Activated B cell treated with CpG ODN at 0.5 μM for 24 hours (primary cell): ENCODE results near the gene CCHCR1. TPM values are rescaled to one million over a fixed set of nuclear protein-coding genes. Genes with fewer than 3 reads are reported as not detected.

ENCODE experiments used
- ATAC-seq: fragments of 200-7000 bp; cut with Tn5 transposase; one replicate; pipeline ENCODE4 v1.10.0; 2021; ENCODE audit warnings: low read depth, mild to moderate bottlenecking, moderate library complexity
- CTCF ChIA-PET: fragments of 350-600 bp; sonication (Branson Sonifier 250); formaldehyde crosslinking; loops from one replicate; lab custom pipeline; 2021; ENCODE audit warnings: antibody characterized with exemption; lab: Charles Lee
- POLR2A ChIA-PET: fragments of 350-600 bp; sonication (Branson Sonifier 250); formaldehyde crosslinking; loops from one replicate; lab custom pipeline; 2021; ENCODE audit warnings: antibody characterized with exemption; lab: Charles Lee
- DNase-seq: peaks from one replicate; pipeline ENCODE4 v3.0.0; 2022
- H3K27ac Mint-ChIP-seq: one replicate; pipeline ENCODE4 v1.8.0; 2020; ENCODE audit warnings: mixed read lengths
- H3K27me3 Mint-ChIP-seq: one replicate; pipeline ENCODE4 v1.8.0; 2021; ENCODE audit warnings: mixed read lengths
- H3K36me3 Mint-ChIP-seq: one replicate; pipeline ENCODE4 v1.8.0; 2021; ENCODE audit warnings: low read depth, mixed read lengths
- H3K4me1 Mint-ChIP-seq: one replicate; pipeline ENCODE4 v1.8.0; 2021; ENCODE audit warnings: mixed read lengths
- H3K4me3 Mint-ChIP-seq: one replicate; pipeline ENCODE4 v1.8.0; 2020; ENCODE audit warnings: mild to moderate bottlenecking, mixed read lengths
- H3K9me3 Mint-ChIP-seq: one replicate; pipeline ENCODE4 v1.8.0; 2020; ENCODE audit warnings: mixed read lengths
- intact Hi-C: fragments of 100-400 bp; cut with micrococcal nuclease; formaldehyde crosslinking; loops from one replicate; pipeline ENCODE4 v1.15.1; 2024
- total RNA-seq: library from RNA; stranded (reverse); gene quantifications from 2 replicates; pipeline ENCODE4 v1.2.3, GENCODE V29; 2022
- TF ChIP-seq, protein P1 (sequence below): fragments of 200-600 bp; IDR thresholded peaks from one replicate; pipeline ENCODE4 v1.8.0; 2022; ENCODE audit warnings: antibody characterized with exemption, mild to moderate bottlenecking

The CCHCR1 gene
- total RNA-seq, 1 donor from 2014 or later: 37.6 TPM

DNA sequence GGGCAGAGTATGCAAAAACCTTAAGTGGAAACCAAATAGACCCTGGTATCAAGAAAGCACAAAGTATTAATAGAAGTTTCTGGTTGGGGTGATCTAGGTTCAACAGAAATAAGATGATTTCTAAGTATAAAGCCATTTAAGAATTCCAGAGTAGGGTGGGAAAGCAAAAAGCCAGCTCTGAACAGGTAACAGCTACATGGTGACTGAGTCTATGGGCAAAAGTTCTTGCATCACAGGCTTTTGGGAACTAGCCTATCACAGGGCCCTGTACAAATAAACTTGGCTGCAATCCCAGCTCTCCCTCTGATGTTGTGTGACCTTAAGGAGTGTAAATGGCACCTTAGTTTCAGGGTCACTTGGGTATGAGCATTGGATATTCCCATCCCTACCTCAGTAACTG is 6.3 kb upstream of the CCHCR1 start:
- Mint-ChIP-seq H3K9me3 (no peaks in the 10 kb centered on the region), H3K36me3 (peaks cover 6% of the 10 kb centered on the region), H3K27ac (peak overlapping the region; percentile 59), H3K4me3 (no peak overlapping the region), H3K27me3 (no peaks in the 10 kb centered on the region), H3K4me1 (peaks cover 34% of the 10 kb centered on the region)
- TF ChIP-seq, protein P1, sequence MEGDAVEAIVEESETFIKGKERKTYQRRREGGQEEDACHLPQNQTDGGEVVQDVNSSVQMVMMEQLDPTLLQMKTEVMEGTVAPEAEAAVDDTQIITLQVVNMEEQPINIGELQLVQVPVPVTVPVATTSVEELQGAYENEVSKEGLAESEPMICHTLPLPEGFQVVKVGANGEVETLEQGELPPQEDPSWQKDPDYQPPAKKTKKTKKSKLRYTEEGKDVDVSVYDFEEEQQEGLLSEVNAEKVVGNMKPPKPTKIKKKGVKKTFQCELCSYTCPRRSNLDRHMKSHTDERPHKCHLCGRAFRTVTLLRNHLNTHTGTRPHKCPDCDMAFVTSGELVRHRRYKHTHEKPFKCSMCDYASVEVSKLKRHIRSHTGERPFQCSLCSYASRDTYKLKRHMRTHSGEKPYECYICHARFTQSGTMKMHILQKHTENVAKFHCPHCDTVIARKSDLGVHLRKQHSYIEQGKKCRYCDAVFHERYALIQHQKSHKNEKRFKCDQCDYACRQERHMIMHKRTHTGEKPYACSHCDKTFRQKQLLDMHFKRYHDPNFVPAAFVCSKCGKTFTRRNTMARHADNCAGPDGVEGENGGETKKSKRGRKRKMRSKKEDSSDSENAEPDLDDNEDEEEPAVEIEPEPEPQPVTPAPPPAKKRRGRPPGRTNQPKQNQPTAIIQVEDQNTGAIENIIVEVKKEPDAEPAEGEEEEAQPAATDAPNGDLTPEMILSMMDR: no peak
- ChIA-PET CTCF (interaction anchor here (2.2 kb wide), 1 partner anchor 28 kb away, joined by 6 read pairs; no protein-coding TSS in a partner anchor), POLR2A (interaction anchor here (0.6 to 1.2 kb wide), 3 partner anchors 24 to 549 kb away, joined by 4 to 6 read pairs (median 4); no protein-coding TSS in a partner anchor)
- intact Hi-C loops: no loop called here
- no peak for DNase-seq
- ATAC-seq: no peak

DNA sequence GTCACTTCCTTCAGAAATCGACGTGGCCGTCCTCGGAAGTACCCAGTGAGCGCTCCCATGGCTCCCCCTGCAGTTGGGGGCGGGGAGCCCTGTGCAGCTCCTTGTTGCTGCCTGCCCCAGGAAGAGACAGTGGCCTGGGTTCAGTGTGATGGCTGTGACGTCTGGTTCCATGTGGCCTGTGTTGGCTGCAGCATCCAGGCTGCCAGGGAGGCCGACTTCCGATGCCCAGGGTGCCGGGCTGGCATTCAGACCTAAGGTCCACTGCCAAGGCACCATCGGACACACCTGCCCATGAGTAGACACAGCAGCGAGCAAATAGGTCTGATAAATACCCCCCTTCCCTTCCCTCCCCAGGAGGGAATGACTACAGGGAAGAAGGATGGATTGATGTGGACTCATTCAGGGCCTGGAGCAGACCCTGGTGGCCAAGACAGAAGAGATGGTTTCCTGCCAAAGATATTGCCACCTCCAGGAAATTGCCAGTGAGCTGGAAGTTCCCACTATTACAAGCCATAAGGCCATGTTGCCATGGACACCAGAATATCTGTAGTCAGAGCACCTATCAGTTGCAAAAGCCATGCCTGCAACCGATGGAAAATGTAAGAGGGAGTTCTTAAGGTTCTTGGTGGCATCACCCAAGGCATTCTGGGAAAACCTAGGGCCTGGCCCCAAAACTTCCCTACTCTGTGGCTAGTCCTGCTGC is 5.0 kb upstream of the CCHCR1 start:
- Mint-ChIP-seq H3K4me1 (peaks cover 46% of the 10 kb centered on the region), H3K27ac (no peak overlapping the region), H3K27me3 (no peaks in the 10 kb centered on the region), H3K36me3 (peaks cover 9% of the 10 kb centered on the region), H3K4me3 (no peak overlapping the region), H3K9me3 (no peaks in the 10 kb centered on the region)
- ATAC-seq (no peak), DNase-seq (no peak)
- POLR2A ChIA-PET: interaction anchor here (0.5 to 0.6 kb wide), 2 partner anchors 24 to 443 kb away, joined by 3 to 10 read pairs; no protein-coding TSS in a partner anchor
- CTCF ChIA-PET: no interaction called here
- intact Hi-C loops: no loop called here
- TF ChIP-seq, protein P1: no peak

DNA sequence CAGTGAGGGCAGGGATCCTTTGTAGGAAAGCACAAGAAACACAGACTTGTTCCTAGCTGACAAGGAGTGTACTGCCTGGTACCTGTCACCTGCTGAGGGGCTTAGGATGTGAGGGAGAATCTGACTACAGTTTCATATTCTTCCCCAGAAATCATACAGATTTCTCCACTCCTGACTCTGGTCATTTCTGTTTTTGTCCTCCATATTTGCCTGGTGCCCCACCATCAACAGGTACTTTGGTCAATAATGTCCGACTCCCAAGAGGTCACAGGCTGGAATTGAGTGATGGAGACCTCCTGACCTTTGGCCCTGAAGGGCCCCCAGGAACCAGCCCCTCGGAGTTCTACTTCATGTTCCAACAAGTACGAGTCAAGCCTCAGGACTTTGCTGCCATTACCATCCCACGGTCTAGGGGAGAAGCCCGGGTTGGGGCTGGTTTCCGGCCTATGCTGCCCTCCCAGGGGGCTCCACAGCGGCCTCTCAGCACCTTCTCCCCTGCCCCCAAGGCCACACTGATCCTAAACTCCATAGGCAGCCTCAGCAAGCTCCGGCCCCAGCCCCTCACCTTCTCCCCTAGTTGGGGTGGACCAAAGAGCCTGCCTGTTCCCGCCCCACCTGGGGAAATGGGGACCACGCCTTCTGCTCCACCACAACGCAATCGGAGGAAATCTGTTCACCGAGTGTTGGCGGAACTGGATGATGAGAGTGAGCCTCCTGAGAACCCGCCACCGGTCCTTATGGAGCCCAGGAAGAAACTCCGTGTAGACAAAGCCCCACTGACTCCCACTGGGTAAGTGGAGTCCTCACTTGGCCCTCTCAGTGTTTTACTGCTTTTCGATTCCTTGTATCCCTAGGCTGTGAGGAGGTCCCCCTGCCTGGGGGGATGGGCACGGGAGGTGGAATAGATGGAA is 3.9 kb upstream of the CCHCR1 start:
- Mint-ChIP-seq H3K36me3 (peaks cover 9% of the 10 kb centered on the region), H3K27ac (no peak overlapping the region), H3K9me3 (no peaks in the 10 kb centered on the region), H3K4me1 (peaks cover 54% of the 10 kb centered on the region), H3K27me3 (no peaks in the 10 kb centered on the region), H3K4me3 (no peak overlapping the region)
- ChIA-PET POLR2A (interaction anchor here (0.6 kb wide), 1 partner anchor 301 kb away, joined by 4 read pairs; no protein-coding TSS in a partner anchor), CTCF (no interaction called here)
- ATAC-seq (no peak), DNase-seq (no peak)
- intact Hi-C loops: no loop called here
- TF ChIP-seq, protein P1: no peak

DNA sequence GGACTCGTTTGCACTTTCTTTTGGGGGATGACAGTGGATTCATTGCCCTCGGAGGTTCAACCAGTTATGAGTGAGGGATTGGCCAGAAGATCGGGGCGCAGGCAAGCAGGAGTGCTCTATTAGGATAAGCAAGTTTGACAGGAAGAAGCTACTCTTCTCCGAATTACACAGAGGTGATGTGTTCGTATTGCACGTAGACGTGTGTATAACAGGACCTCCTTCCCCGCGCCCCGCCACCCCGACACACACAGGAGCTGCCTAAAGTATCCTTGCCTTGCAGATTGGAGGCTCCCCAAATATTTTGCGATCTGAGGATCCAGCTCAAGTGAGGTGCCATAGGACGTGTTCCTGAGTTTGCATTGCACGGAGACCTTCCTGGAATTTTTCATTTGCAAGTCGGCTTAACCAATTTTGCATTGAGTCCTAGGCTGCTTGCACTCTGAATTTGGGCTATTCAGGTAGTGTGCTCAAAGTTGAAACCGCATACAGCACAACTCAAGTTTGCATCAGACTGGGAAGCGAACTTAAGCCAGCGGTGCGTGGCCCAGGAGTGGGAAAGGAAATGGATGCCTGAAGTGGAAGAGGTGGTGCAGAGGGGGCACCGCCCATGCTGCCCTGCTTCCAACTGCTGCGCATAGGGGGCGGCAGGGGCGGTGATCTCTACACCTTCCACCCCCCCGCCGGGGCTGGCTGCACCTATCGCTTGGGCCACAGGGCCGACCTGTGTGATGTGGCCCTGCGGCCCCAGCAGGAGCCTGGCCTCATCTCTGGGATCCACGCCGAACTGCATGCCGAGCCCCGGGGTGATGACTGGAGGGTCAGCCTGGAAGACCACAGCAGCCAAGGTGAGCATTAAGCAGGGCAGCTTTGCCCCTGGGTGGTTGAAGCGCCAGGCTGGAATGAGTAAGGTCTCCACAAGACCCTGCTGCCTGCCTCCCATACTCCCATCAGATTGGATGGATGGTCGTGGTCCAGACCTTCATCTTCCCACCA is 1.6 kb upstream of the CCHCR1 start:
- ATAC-seq (no peak), DNase-seq (no peak)
- ChIA-PET POLR2A (interaction anchor here (0.6 to 2.3 kb wide), 9 partner anchors 12 to 1019 kb away, joined by 3 to 20 read pairs (median 4); partner anchors contain the start of genes HLA-C and VARS2), CTCF (interaction anchor here (0.6 to 2.1 kb wide), 3 partner anchors 32 to 762 kb away, joined by 3 to 9 read pairs (median 4); no protein-coding TSS in a partner anchor)
- peak overlapping the region; percentile 90 for H3K27ac Mint-ChIP-seq
- intact Hi-C loops: loop anchor here (1.0 to 5.0 kb wide), 4 partner anchors 22 to 1217 kb away; partner anchors contain the start of gene HLA-A
- H3K27me3 Mint-ChIP-seq: no peaks in the 10 kb centered on the region
- H3K4me1 Mint-ChIP-seq: peaks cover 42% of the 10 kb centered on the region
- TF ChIP-seq, protein P1: no peak
- peaks cover 20% of the 10 kb centered on the region for H3K36me3 Mint-ChIP-seq
- no peaks in the 10 kb centered on the region for H3K9me3 Mint-ChIP-seq
- H3K4me3 Mint-ChIP-seq: peak overlapping the region; percentile 95
